Activated CD8-positive, alpha-beta memory T cell treated with anti-CD3 and anti-CD28 coated beads for 4 hours (primary cell): ENCODE data around the gene TSPAN18.

Experiments used
- DNase-seq, 2 donors: peaks; one replicate each; pipeline ENCODE4 v3.0.0-alpha.2; 2020; ENCODE audit warnings: low read depth in 2 of 2

The TSPAN18 gene, protein sequence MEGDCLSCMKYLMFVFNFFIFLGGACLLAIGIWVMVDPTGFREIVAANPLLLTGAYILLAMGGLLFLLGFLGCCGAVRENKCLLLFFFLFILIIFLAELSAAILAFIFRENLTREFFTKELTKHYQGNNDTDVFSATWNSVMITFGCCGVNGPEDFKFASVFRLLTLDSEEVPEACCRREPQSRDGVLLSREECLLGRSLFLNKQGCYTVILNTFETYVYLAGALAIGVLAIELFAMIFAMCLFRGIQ

GRCh38 chr11:44726283-44727113, at the start of gene TSPAN18:
Gene TSPAN18, plus strand, starts transcription at chr11:44726962. Its CDS starts 179,455 bp downstream, at chr11:44906417.
- DNase-seq = no peak

DNA sequence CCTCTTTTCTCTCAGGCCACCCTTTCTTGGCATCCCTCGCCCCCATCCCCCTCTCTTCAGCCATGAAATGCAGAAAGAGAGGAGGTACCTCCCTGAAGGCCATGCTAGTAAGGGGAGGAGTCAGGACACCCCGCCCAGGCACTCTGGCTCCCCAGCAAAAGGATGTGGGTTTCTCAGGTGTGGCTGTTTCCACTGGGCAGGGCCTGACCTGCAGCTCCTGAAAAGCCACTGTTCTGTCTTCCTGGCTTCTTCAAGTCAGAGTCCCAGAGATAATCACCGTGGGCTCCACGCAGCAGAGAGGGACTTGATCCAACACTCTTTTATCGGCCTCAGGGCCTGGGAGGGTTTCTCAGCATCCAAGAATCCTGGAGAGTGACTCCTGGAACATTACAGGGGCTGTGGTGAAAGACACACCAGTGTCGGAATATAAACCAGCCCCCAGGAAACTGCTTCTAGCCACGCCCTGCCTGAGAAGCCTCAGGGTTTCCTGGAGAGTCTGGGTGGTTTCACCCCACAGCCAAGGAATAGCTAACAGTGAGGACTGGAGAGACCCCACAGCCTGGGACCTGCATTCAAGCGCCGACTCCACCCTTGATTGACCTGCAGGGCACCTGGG, 45.7 kb upstream of the TSPAN18 start:
- DNase-seq = no peak

GRCh38 chr11:44681698-44682097, 45.1 kb upstream of the TSPAN18 start:
- DNase-seq = no peak

GRCh38 chr11:44684859-44685281, 41.9 kb upstream of the TSPAN18 start:
- no peak for DNase-seq

GRCh38 chr11:44687388-44687787, 39.4 kb upstream of the TSPAN18 start:
- DNase-seq = no peak

GRCh38 chr11:44689265-44689664, 37.5 kb upstream of the TSPAN18 start:
- no peak for DNase-seq

- DNase-seq = no peak
Observed at GRCh38 chr11:44690651-44691050, 36.1 kb upstream of the TSPAN18 start.

- DNase-seq = no peak
Observed at GRCh38 chr11:44692460-44692859, 34.3 kb upstream of the TSPAN18 start.

- no peak for DNase-seq
Observed at GRCh38 chr11:44693654-44694119, 33.1 kb upstream of the TSPAN18 start.

- no peak for DNase-seq
Observed at GRCh38 chr11:44694443-44694842, 32.3 kb upstream of the TSPAN18 start.

- DNase-seq = no peak
Observed at GRCh38 chr11:44695169-44695833, 31.5 kb upstream of the TSPAN18 start.

DNA sequence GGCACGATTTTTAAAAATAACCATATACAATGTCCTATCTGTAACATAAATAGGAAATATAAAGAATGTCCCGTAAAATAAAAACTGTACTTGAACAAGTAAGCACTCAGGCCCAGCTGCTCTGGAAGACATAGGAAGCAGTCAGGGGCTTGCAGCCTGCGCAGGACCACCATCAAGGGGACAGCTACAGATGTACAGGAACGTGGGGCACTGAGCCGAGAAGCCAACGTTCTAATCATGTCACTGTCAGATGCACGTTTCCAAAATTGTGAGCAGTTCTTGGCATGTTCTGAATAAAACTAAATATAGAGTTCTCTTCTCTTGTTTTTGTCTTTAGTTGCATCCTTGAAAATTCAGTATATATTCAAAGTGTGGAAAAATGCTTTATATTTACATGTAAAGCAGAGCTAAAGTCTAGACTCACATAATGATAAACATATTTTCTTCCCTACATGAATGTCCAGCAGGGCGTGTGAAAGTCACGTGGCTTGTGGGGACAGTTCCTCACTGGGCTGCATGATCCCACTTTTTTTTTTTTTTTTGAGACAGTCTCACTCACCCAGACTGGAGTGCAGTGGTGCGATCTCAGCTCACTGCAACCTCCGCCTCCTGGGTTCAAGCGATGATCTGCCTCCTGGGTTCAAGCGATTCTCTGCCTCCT, 28.4 kb upstream of the TSPAN18 start:
- DNase-seq = no peak

GRCh38 chr11:44699497-44700408, 27.0 kb upstream of the TSPAN18 start:
- DNase-seq = no peak

- DNase-seq = no peak
Observed at GRCh38 chr11:44701276-44701675, 25.5 kb upstream of the TSPAN18 start.

- no peak for DNase-seq
Observed at GRCh38 chr11:44702889-44703288, 23.9 kb upstream of the TSPAN18 start.

DNA sequence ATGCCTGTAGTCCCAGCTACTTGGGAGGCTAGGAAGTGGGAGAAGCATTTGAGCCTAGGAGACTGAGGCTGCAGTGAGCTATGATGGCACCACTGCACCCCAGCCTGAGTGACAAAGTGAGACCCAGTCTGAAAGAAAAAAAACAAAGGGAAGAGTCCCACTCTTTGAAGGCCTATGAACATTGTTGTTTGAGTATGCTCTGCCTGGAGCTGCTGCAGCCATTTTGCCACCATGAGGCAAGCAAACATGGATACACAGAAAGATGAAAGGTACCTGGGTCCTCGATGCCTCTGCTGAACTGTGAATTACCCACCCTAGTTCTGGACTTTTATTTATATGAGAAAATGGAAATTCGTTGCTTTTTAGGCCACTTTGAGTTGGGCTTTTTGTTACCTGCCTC, 19.7 kb upstream of the TSPAN18 start:
- DNase-seq = no peak

GRCh38 chr11:44708009-44708408, 18.8 kb upstream of the TSPAN18 start:
- DNase-seq = no peak

- no peak for DNase-seq
Observed at GRCh38 chr11:44708523-44709280, 18.1 kb upstream of the TSPAN18 start.

- no peak for DNase-seq
Observed at GRCh38 chr11:44709281-44709562, 17.5 kb upstream of the TSPAN18 start.

DNA sequence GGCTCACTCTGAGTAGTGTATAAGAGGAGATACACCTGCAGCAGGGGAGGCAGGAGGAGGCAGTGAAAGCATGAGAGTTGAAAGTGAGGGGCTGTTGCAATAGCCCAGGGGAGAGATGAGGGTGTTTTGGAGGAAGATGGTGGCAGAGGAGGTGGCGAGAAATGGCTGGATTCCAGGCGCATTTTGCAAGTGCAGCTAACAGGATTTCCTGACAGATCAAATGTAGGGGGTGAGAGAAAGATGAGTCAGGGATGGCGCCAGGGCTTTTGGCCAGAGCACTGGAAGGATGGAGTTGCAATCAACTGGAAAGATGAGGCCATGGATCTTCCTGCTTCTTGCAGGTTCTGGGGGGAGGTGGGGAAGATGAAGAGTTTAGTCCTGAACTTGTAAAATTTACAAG, 16.8 kb upstream of the TSPAN18 start:
- no peak for DNase-seq
